Measurements from ENCODE around the gene ABCC1.

ABCC1 gene

DNA sequence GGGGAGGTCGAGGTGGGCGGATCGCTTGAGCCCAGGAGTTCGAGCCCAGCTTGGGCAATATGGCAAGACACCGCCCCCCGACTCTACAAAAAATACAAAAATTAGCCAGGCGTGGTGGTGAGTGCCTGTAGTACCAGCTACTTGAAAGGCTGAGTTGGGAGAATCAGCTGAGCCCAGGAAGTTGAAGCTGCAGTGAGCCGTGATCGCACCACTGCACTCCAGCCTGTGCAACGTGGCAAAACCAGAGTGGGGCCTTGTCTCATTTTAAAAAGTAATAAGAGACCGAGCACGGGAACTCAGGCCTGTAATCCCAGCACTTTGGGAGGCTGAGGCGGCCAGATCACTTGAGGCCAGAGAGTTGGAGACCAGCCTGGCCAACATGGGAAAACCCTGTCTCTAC, 24.4 kb upstream of the ABCC1 start:
- H3K4me1 ChIP-seq (ENCODE audit: control insufficient read depth in 1 of 2, insufficient read depth in 2 of 2, low read length in 2 of 2) = no peaks in the 10 kb centered on the region
- H2BK12ac ChIP-seq (ENCODE audit: low read length) = no peak overlapping the region
- no peak overlapping the region for H3K4me2 ChIP-seq (ENCODE audit: low read length)
- no peak overlapping the region for H2AFZ ChIP-seq (ENCODE audit: insufficient read depth, low read length, poor library complexity)
- no peak overlapping the region for H3K14ac ChIP-seq (ENCODE audit: low read length)
- H3K23ac ChIP-seq (ENCODE audit: low read length) = no peak overlapping the region
- no peaks in the 10 kb centered on the region for H3K9me3 ChIP-seq (ENCODE audit: insufficient read depth, low read depth, low read length)
- H4K8ac ChIP-seq (ENCODE audit: low read depth, low read length) = no peak overlapping the region
- H3K79me1 ChIP-seq (ENCODE audit: low read length) = no peaks in the 10 kb centered on the region
- H3K79me2 ChIP-seq (ENCODE audit: control insufficient read depth, insufficient read depth, low read length, poor library complexity) = peaks cover 1% of the 10 kb centered on the region
- no peak overlapping the region for H3K9ac ChIP-seq (ENCODE audit: low read length)
- H2AK5ac ChIP-seq (ENCODE audit: low read length) = no peak overlapping the region
- no peaks in the 10 kb centered on the region for H3K27me3 ChIP-seq (ENCODE audit: insufficient read depth, low read length)
- H3K27ac ChIP-seq (ENCODE audit: low read depth, low read length) = no peak overlapping the region
- no peak overlapping the region for H2BK5ac ChIP-seq (ENCODE audit: low read depth, low read length, poor library complexity)
- no peak for DNase-seq
- no CpG with 5 or more reads among the region's 13 CpGs for WGBS (ENCODE audit: extremely low coverage, insufficient coverage, insufficient read length)
- H3K18ac ChIP-seq (ENCODE audit: low read length) = no peak overlapping the region
- no peak overlapping the region for H4K12ac ChIP-seq (ENCODE audit: low read depth, low read length)
- no peak overlapping the region for H2BK120ac ChIP-seq (ENCODE audit: insufficient read depth, low read length, poor library complexity)
- no peak overlapping the region for H3K4ac ChIP-seq (ENCODE audit: low read depth, low read length)
- H4K91ac ChIP-seq (ENCODE audit: low read depth, low read length) = no peak overlapping the region
- no peaks in the 10 kb centered on the region for H3K36me3 ChIP-seq (ENCODE audit: control insufficient read depth in 1 of 2, insufficient read depth in 2 of 2, low read length in 2 of 2)
- no peak overlapping the region for H3K4me3 ChIP-seq (ENCODE audit: low read depth, low read length)

- peaks cover 1% of the 10 kb centered on the region for H3K79me2 ChIP-seq (ENCODE audit: control insufficient read depth, insufficient read depth, low read length, poor library complexity)
- no peaks in the 10 kb centered on the region for H3K36me3 ChIP-seq (ENCODE audit: control insufficient read depth in 1 of 2, insufficient read depth in 2 of 2, low read length in 2 of 2)
- H3K4me3 ChIP-seq (ENCODE audit: low read depth, low read length) = no peak overlapping the region
- no peak overlapping the region for H4K12ac ChIP-seq (ENCODE audit: low read depth, low read length)
- no peaks in the 10 kb centered on the region for H3K9me3 ChIP-seq (ENCODE audit: insufficient read depth, low read depth, low read length)
- H3K4me1 ChIP-seq (ENCODE audit: control insufficient read depth in 1 of 2, insufficient read depth in 2 of 2, low read length in 2 of 2) = no peaks in the 10 kb centered on the region
- no peak overlapping the region for H3K9ac ChIP-seq (ENCODE audit: low read length)
- WGBS (ENCODE audit: extremely low coverage, insufficient coverage, insufficient read length) = no CpG with 5 or more reads among the region's 9 CpGs
- no peak overlapping the region for H3K27ac ChIP-seq (ENCODE audit: low read depth, low read length)
- H3K14ac ChIP-seq (ENCODE audit: low read length) = no peak overlapping the region
- H3K4ac ChIP-seq (ENCODE audit: low read depth, low read length) = no peak overlapping the region
- H3K27me3 ChIP-seq (ENCODE audit: insufficient read depth, low read length) = no peaks in the 10 kb centered on the region
- H3K23ac ChIP-seq (ENCODE audit: low read length) = no peak overlapping the region
- H2BK120ac ChIP-seq (ENCODE audit: insufficient read depth, low read length, poor library complexity) = no peak overlapping the region
- H3K4me2 ChIP-seq (ENCODE audit: low read length) = no peak overlapping the region
- no peak for DNase-seq
- H2BK12ac ChIP-seq (ENCODE audit: low read length) = no peak overlapping the region
- H3K79me1 ChIP-seq (ENCODE audit: low read length) = no peaks in the 10 kb centered on the region
- H4K91ac ChIP-seq (ENCODE audit: low read depth, low read length) = no peak overlapping the region
- H4K8ac ChIP-seq (ENCODE audit: low read depth, low read length) = no peak overlapping the region
- H2BK5ac ChIP-seq (ENCODE audit: low read depth, low read length, poor library complexity) = no peak overlapping the region
- no peak overlapping the region for H2AK5ac ChIP-seq (ENCODE audit: low read length)
- H2AFZ ChIP-seq (ENCODE audit: insufficient read depth, low read length, poor library complexity) = no peak overlapping the region
- H3K18ac ChIP-seq (ENCODE audit: low read length) = no peak overlapping the region
These were observed 23.8 kb upstream of the ABCC1 start for GRCh38 chr16:15925631-15926030.

DNA sequence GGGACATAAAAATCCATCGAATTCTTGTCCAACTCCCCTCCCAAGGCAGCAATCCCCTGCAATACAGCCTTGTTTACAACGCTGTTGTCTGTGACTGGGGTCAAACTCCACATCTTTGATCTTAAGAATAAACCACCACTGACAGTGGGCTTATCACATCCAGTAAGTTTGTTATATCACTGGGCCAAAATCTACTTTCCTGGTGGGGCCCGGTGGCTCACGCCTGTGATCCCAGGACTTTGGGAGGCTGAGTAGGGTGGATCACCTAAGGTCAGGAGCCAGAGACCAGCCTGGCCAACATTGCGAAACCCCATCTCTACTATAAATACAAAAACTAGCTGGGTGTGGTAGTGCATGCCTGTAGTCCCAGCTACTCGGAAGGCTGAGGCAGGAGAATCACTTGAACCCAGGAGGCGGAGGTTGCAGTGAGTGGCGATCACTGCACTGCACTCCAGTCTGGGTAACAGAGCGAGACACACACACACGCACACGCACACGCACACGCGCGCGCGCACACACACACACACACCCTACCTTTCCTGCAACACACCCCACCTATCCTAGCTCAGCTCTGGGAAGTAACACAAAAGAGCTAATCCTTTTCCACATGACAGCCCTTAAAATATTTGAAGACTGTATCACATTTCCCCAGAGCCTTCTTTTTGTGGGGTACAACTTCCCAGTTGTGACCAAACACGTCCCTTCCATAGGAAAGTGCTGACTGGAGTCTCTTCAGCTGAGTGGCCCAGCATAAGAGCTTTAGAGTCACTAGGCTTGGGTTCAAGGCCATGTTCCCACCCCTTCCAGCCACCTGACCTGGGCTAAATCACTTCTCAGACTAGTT, 20.9 kb upstream of the ABCC1 start:
- H3K18ac ChIP-seq (ENCODE audit: low read length) = no peak overlapping the region
- no peak overlapping the region for H3K14ac ChIP-seq (ENCODE audit: low read length)
- no peaks in the 10 kb centered on the region for H3K36me3 ChIP-seq (ENCODE audit: control insufficient read depth in 1 of 2, insufficient read depth in 2 of 2, low read length in 2 of 2)
- H4K91ac ChIP-seq (ENCODE audit: low read depth, low read length) = no peak overlapping the region
- no peak overlapping the region for H2BK5ac ChIP-seq (ENCODE audit: low read depth, low read length, poor library complexity)
- no peaks in the 10 kb centered on the region for H3K9me3 ChIP-seq (ENCODE audit: insufficient read depth, low read depth, low read length)
- no CpG with 5 or more reads among the region's 18 CpGs for WGBS (ENCODE audit: extremely low coverage, insufficient coverage, insufficient read length)
- H3K23ac ChIP-seq (ENCODE audit: low read length) = no peak overlapping the region
- no peak overlapping the region for H3K4me2 ChIP-seq (ENCODE audit: low read length)
- no peak overlapping the region for H2AK5ac ChIP-seq (ENCODE audit: low read length)
- no peak overlapping the region for H3K4ac ChIP-seq (ENCODE audit: low read depth, low read length)
- no peaks in the 10 kb centered on the region for H3K4me1 ChIP-seq (ENCODE audit: control insufficient read depth in 1 of 2, insufficient read depth in 2 of 2, low read length in 2 of 2)
- H4K12ac ChIP-seq (ENCODE audit: low read depth, low read length) = no peak overlapping the region
- H3K9ac ChIP-seq (ENCODE audit: low read length) = no peak overlapping the region
- DNase-seq = no peak
- no peak overlapping the region for H3K4me3 ChIP-seq (ENCODE audit: low read depth, low read length)
- no peak overlapping the region for H4K8ac ChIP-seq (ENCODE audit: low read depth, low read length)
- no peak overlapping the region for H2BK12ac ChIP-seq (ENCODE audit: low read length)
- H3K27ac ChIP-seq (ENCODE audit: low read depth, low read length) = no peak overlapping the region
- no peak overlapping the region for H2AFZ ChIP-seq (ENCODE audit: insufficient read depth, low read length, poor library complexity)
- no peak overlapping the region for H2BK120ac ChIP-seq (ENCODE audit: insufficient read depth, low read length, poor library complexity)
- H3K79me2 ChIP-seq (ENCODE audit: control insufficient read depth, insufficient read depth, low read length, poor library complexity) = peaks cover 1% of the 10 kb centered on the region
- no peaks in the 10 kb centered on the region for H3K79me1 ChIP-seq (ENCODE audit: low read length)
- H3K27me3 ChIP-seq (ENCODE audit: insufficient read depth, low read length) = no peaks in the 10 kb centered on the region

- no peak overlapping the region for H2AFZ ChIP-seq (ENCODE audit: insufficient read depth, low read length, poor library complexity)
- no CpG with 5 or more reads among the region's 6 CpGs for WGBS (ENCODE audit: extremely low coverage, insufficient coverage, insufficient read length)
- peaks cover 1% of the 10 kb centered on the region for H3K79me2 ChIP-seq (ENCODE audit: control insufficient read depth, insufficient read depth, low read length, poor library complexity)
- no peak overlapping the region for H4K8ac ChIP-seq (ENCODE audit: low read depth, low read length)
- H3K4me3 ChIP-seq (ENCODE audit: low read depth, low read length) = no peak overlapping the region
- no peak overlapping the region for H2BK12ac ChIP-seq (ENCODE audit: low read length)
- H3K27ac ChIP-seq (ENCODE audit: low read depth, low read length) = no peak overlapping the region
- no peak overlapping the region for H3K18ac ChIP-seq (ENCODE audit: low read length)
- no peak overlapping the region for H2BK5ac ChIP-seq (ENCODE audit: low read depth, low read length, poor library complexity)
- no peak overlapping the region for H3K14ac ChIP-seq (ENCODE audit: low read length)
- H3K23ac ChIP-seq (ENCODE audit: low read length) = no peak overlapping the region
- no peak overlapping the region for H2AK5ac ChIP-seq (ENCODE audit: low read length)
- H3K9ac ChIP-seq (ENCODE audit: low read length) = no peak overlapping the region
- no peaks in the 10 kb centered on the region for H3K27me3 ChIP-seq (ENCODE audit: insufficient read depth, low read length)
- H3K4me1 ChIP-seq (ENCODE audit: control insufficient read depth in 1 of 2, insufficient read depth in 2 of 2, low read length in 2 of 2) = no peaks in the 10 kb centered on the region
- no peak for DNase-seq
- H3K4ac ChIP-seq (ENCODE audit: low read depth, low read length) = no peak overlapping the region
- H2BK120ac ChIP-seq (ENCODE audit: insufficient read depth, low read length, poor library complexity) = no peak overlapping the region
- H3K9me3 ChIP-seq (ENCODE audit: insufficient read depth, low read depth, low read length) = no peaks in the 10 kb centered on the region
- no peak overlapping the region for H3K4me2 ChIP-seq (ENCODE audit: low read length)
- H4K91ac ChIP-seq (ENCODE audit: low read depth, low read length) = no peak overlapping the region
- no peaks in the 10 kb centered on the region for H3K79me1 ChIP-seq (ENCODE audit: low read length)
- H4K12ac ChIP-seq (ENCODE audit: low read depth, low read length) = no peak overlapping the region
- no peaks in the 10 kb centered on the region for H3K36me3 ChIP-seq (ENCODE audit: control insufficient read depth in 1 of 2, insufficient read depth in 2 of 2, low read length in 2 of 2)
These were observed 16.5 kb upstream of the ABCC1 start for GRCh38 chr16:15932939-15933338.

Measured in trophoblast cell (in vitro differentiated cells and primary cell).